AG09309 (cell line): ENCODE data around the gene ANO10.
"Not testable (repeated sequence)": the region's sequence is repeated elsewhere in the genome, so short reads cannot be mapped to it uniquely, and the experiment has no call there.

ENCODE experiments used
- DNase-seq: peaks from one replicate; pipeline ENCODE4 v3.0.0-alpha.2; 2010; ENCODE audit warnings: low read depth
- H3K4me3 ChIP-seq: 2 replicates; pipeline ENCODE4 v1.5.1; 2011; ENCODE audit warnings: mild to moderate bottlenecking, low read depth, low read length, moderate library complexity; ENCODE audit not compliant: control insufficient read depth
- TF ChIP-seq, protein P1 (sequence below): IDR thresholded peaks from 2 replicates; pipeline ENCODE4 v1.5.1; 2011; ENCODE audit warnings: mild to moderate bottlenecking, low read depth, low read length, inconsistent platforms; ENCODE audit not compliant: insufficient read depth, control insufficient read depth; ENCODE audit errors: missing control alignments

Gene ANO10

DNA sequence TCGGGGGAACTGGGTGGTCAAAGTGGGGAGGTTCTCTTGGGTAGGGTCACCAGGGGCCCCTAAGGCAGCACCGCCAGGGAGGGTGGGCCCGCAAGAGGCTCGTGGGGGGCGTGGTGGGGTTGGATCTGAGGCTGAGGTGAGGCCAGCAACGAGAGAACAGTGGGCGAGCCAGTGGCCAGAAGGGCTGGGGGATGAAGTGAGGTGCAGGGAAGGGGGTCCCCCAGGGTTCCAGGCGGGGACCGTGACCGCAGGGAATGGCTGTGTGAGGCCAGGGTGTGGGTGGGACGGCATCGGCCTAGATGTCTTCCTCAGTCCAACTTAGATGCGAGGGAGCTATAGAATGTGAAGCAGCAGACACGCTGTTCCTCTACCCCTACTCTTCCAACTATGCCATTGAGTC is 257.3 kb downstream of the ANO10 start:
- no peak for DNase-seq
- TF ChIP-seq, protein P1, sequence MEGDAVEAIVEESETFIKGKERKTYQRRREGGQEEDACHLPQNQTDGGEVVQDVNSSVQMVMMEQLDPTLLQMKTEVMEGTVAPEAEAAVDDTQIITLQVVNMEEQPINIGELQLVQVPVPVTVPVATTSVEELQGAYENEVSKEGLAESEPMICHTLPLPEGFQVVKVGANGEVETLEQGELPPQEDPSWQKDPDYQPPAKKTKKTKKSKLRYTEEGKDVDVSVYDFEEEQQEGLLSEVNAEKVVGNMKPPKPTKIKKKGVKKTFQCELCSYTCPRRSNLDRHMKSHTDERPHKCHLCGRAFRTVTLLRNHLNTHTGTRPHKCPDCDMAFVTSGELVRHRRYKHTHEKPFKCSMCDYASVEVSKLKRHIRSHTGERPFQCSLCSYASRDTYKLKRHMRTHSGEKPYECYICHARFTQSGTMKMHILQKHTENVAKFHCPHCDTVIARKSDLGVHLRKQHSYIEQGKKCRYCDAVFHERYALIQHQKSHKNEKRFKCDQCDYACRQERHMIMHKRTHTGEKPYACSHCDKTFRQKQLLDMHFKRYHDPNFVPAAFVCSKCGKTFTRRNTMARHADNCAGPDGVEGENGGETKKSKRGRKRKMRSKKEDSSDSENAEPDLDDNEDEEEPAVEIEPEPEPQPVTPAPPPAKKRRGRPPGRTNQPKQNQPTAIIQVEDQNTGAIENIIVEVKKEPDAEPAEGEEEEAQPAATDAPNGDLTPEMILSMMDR = no peak
- no peak overlapping the region for H3K4me3 ChIP-seq

DNA sequence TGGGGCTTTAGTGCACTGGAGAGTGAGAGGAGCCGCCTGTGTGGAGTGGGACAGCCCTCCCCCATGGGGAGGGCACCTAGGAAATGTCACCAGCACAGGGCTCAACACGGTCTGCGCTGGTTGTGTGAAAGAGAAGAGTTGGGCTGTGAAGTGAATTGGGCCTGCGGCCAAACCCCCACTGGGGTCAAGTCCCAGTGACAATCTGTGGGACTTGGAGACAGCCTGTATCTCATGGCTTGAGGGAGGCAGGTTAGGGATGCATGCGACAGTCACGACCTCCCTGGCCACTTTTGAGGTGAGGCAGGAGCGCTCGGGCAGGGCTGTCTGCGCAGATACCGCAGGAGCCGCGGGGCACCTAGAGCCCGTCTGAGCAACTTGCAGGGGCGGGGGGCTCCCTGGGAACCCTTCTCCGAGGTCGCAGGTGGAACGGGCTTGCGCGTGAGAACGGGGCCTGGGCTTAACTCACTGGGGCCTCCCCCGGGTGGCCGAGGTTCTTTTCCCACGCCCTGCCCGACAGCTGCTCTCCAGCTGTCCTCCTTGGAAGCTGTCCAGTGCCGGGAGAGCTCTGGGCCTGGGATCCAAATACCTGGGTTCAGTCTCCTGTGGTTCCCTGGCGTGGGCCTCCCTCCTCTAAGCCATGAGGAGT is 258.1 kb downstream of the ANO10 start:
- no peak overlapping the region for H3K4me3 ChIP-seq
- TF ChIP-seq, protein P1 = no peak
- no peak for DNase-seq

DNA sequence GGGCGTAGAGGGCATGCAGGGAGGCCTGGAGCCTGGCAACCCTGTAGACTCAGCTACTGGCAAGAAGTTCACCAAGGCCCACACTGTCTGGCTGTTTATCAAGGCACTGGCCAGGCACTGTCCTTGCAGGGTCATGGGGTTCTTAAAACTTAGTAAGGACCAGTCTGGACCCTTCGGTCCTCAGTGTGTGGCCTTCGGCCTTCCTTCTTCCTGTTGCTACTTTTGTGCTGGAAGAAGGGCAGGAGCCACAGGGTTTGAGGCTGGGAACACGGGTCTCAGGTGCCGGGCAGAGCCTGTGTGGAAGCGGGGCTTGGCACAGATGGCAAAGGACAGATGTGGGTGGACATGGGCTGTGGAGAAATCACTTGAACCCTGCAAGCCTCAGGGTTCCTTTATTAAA is 258.9 kb downstream of the ANO10 start:
- no peak for DNase-seq
- H3K4me3 ChIP-seq = no peak overlapping the region
- TF ChIP-seq, protein P1 = no peak

DNA sequence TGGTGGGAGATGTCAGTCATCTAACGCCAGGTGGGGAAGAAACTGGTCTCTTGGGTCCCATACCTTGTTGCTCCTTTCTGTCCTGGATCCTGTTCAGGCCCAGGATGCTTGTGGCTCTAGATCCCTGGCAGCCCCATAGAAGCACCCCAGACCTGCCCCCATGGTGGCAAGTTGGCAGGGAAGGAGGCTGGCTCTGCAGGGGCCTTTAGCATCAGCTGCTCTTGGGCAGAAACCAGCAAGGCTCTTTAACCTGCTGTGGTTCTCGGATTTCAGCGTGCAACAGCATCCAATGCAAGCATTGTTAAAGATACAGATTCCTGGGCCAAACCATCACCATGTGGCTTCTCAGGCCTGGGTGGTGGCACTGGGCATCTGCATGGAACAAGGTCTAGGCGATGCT is 259.6 kb downstream of the ANO10 start:
- DNase-seq = no peak
- no peak overlapping the region for H3K4me3 ChIP-seq
- TF ChIP-seq, protein P1 = no peak

DNA sequence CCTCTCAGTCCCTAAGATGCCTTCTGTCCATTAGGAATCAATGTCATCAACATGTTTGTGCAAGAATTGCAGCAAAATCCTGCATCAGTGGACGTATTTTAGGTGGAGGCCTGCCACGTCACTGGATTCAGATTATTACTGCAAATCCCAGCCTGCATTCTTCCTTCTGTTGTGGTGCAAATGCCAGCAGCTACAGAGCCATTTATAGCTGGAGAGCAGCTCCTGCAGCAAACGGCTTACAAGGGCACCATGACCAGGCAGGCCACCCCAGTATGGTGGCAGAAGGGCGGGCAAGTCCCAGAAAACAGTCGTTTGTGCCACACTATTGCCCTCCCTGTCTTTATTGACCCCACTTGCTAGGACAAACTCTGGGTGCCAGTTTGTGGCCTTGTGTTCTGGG is 260.7 kb downstream of the ANO10 start:
- no peak for DNase-seq
- TF ChIP-seq, protein P1 = no peak
- no peak overlapping the region for H3K4me3 ChIP-seq

DNA sequence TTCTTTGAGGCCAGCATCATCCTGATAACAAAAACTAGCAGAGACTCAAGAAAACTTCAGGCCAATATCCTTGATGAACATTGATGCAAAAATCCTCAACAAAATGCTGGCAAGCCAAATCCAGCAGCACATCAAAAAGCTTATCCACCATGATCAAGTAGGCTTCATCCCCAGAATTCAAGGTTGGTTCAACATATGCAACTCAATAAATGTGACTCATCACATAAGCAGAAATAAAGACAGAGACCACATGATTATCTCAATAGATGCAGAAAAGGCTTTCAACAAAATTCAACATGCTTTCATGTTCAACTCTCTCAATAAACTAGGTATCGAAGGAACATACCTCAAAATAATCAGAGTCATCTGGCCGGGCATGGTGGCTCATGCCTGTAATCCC is 265.8 kb downstream of the ANO10 start:
- H3K4me3 ChIP-seq = not testable (repeated sequence)

DNA sequence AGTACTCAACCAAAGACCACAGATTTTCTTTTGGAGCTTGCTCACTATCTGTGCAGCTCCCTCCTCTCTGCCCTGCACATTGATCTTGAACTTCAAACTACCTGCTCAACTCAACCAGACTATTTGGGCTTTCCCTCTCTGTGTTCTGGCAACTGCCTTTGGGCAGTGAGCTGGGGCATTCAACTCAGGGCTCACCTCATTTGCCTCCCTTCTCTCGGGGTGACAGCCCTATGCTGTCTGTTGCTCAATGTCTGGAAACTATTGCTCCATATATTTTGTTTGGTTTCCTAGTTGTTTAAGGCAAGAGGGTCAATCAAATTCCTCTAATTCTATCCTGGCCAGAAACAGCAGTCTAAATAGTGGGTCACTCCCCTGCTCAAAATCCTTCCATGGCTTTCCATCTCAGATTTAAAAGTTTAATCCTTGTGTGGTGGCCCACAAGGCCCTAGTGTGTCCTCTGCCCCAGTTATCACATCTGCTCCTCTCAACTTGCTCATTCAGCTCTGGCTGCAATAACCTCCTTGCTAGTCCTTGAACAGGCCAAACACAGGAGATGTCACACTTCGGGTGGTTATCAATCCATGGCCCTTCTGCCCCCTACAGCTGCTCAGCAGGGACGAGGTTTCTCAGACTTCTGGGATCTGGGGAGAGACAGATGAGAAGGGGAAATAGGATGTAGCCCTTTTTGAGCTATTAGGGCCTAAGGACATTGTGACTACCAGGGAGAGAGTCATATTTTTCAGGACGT is 267.7 kb downstream of the ANO10 start:
- no peak overlapping the region for H3K4me3 ChIP-seq
- no peak for DNase-seq
- TF ChIP-seq, protein P1 = no peak

More for the DNA sequence above, 265.8 kb downstream of the ANO10 start:
- DNase-seq = not testable (repeated sequence)
